Vagina (tissue), 2 donors: ENCODE measurements around the gene CST6.

Source experiments
- POLR2A ChIP-seq, 2 donors: fragments of 450-650 bp; IDR thresholded peaks; one replicate each; pipeline ENCODE4 v1.6.1; 2017; ENCODE audit warnings: antibody characterized with exemption in 2 of 2, mild to moderate bottlenecking in 2 of 2, moderate library complexity in 2 of 2
- POLR2AphosphoS5 ChIP-seq, 2 donors: sonication (generic); formaldehyde crosslinking; IDR thresholded peaks; one replicate each; pipeline ENCODE4 v1.9.0; 2017; ENCODE audit warnings: antibody characterized with exemption in 2 of 2, mild to moderate bottlenecking in 2 of 2, low read depth in 1 of 2; ENCODE audit not compliant: insufficient read depth in 1 of 2
- TF ChIP-seq, protein P1 (sequence below), 3 experiments: fragments of 450-650 bp in 2 of 3; fragments of 200-600 bp in 1 of 3; sonication (generic) in 1 of 3; IDR thresholded peaks; one replicate each; pipeline ENCODE4 v1.5.1; 2017 to 2019; ENCODE audit warnings: antibody characterized with exemption in 3 of 3, mild to moderate bottlenecking in 2 of 3, moderate library complexity in 2 of 3

DNA sequence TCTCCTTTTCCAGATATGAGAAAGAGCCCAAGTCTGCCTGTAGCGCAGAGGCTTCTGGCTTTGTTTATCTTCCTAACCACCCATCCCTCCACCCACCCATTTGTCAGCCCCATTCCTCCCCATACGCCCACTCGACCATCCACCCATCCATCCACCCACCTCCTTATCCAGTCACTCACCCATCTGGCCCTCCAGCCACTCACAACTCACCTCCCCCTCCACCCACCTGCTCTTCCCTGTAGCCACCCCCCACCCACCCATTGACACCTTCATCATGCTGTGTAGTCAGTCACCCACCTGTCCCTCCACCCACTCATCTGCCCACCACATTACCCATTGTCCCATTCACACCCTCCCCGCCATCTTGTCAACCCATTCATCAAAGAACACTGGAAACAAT is 5.5 kb downstream of the CST6 start:
- TF ChIP-seq, protein P1, sequence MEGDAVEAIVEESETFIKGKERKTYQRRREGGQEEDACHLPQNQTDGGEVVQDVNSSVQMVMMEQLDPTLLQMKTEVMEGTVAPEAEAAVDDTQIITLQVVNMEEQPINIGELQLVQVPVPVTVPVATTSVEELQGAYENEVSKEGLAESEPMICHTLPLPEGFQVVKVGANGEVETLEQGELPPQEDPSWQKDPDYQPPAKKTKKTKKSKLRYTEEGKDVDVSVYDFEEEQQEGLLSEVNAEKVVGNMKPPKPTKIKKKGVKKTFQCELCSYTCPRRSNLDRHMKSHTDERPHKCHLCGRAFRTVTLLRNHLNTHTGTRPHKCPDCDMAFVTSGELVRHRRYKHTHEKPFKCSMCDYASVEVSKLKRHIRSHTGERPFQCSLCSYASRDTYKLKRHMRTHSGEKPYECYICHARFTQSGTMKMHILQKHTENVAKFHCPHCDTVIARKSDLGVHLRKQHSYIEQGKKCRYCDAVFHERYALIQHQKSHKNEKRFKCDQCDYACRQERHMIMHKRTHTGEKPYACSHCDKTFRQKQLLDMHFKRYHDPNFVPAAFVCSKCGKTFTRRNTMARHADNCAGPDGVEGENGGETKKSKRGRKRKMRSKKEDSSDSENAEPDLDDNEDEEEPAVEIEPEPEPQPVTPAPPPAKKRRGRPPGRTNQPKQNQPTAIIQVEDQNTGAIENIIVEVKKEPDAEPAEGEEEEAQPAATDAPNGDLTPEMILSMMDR (IDR thresholded peaks at IDR 0.05): no peak
- TF ChIP-seq POLR2A (IDR thresholded peaks at IDR 0.05) (no peak), POLR2AphosphoS5 (IDR thresholded peaks at IDR 0.05; ENCODE audit: insufficient read depth in 1 of 2, low read depth in 1 of 2) (no peak)
